K562 (cell line): ENCODE results near the gene AGPAT1. TPM values are rescaled to one million over a fixed set of nuclear protein-coding genes. Genes with fewer than 3 reads are reported as not detected.

Experiments used
- CREB3L1 ChIP-seq: fragments of 450-650 bp; IDR thresholded peaks from 2 replicates; pipeline ENCODE4 v1.6.1; 2014; ENCODE audit warnings: low read depth, mild to moderate bottlenecking, moderate library complexity, borderline replicate concordance
- E2F1 ChIP-seq: sonication (generic); formaldehyde crosslinking; IDR thresholded peaks from 2 replicates; pipeline ENCODE4 v1.8.1; 2023; ENCODE audit warnings: mild to moderate bottlenecking, missing genetic modification reagents, moderate library complexity
- GABPA ChIP-seq: fragments of 200-800 bp; sonication (Bioruptor generic); conservative IDR thresholded peaks from 2 replicates; pipeline ENCODE4 v1.6.1; 2016; ENCODE audit warnings: low read depth, missing genetic modification characterization, missing compliant biosample characterization
- GABPB1 ChIP-seq: sonication (generic); formaldehyde crosslinking; IDR thresholded peaks from 2 replicates; pipeline ENCODE4 v1.8.0; 2022; ENCODE audit warnings: mild to moderate bottlenecking, missing genetic modification reagents
- GTF2F1 ChIP-seq: IDR thresholded peaks from 2 replicates; pipeline ENCODE4 v1.6.1; 2011; ENCODE audit warnings: low read depth, low read length, improper control_type of control experiment
- IFI16 ChIP-seq: fragments of 250-450 bp; sonication (Bioruptor Pico); IDR thresholded peaks from 2 replicates; pipeline ENCODE4 v2.1.2; 2022; ENCODE audit warnings: mild to moderate bottlenecking, inconsistent platforms
- MEF2D ChIP-seq: conservative IDR thresholded peaks from 2 replicates; pipeline ENCODE4 v1.6.1; 2016; ENCODE audit warnings: low read depth, missing genetic modification characterization, missing compliant biosample characterization
- RCOR1 ChIP-seq, 2 experiments: IDR thresholded peaks; 2 replicates each; pipeline ENCODE4 v1.6.1; 2012; ENCODE audit warnings: low read depth in 2 of 2, low read length in 2 of 2, borderline replicate concordance in 1 of 2, improper control_type of control experiment in 1 of 2
- SRF ChIP-seq, 2 experiments: fragments of 250-450, 450-650 bp in 1 of 2; sonication (Bioruptor Pico) in 1 of 2; sonication (generic) in 1 of 2; formaldehyde crosslinking; IDR thresholded peaks; 2 replicates each; pipeline versions ENCODE4 v1.5.0 to v1.5.1; 2020 to 2022; ENCODE audit warnings: mild to moderate bottlenecking in 1 of 2, missing genetic modification reagents in 1 of 2
- ZBTB17 ChIP-seq: fragments of 450-650 bp; formaldehyde crosslinking; IDR thresholded peaks from 2 replicates; pipeline ENCODE4 v1.4.0; 2020; ENCODE audit warnings: mild to moderate bottlenecking
- ZBTB26 ChIP-seq: fragments of 450-650 bp; formaldehyde crosslinking; IDR thresholded peaks from 2 replicates; pipeline ENCODE4 v1.4.0; 2022; ENCODE audit warnings: missing genetic modification characterization
- ZC3H8 ChIP-seq: fragments of 450-650 bp; IDR thresholded peaks from 2 replicates; pipeline ENCODE4 v1.6.1; 2017
- ZNF407 ChIP-seq: fragments of 450-650 bp; IDR thresholded peaks from 2 replicates; pipeline ENCODE4 v1.6.1; 2016; ENCODE audit warnings: low read depth
- ZNF445 ChIP-seq: fragments of 250-450 bp; sonication (Bioruptor Pico); IDR thresholded peaks from 2 replicates; pipeline ENCODE4 v1.4.0; 2020; ENCODE audit warnings: low read depth, mild to moderate bottlenecking, moderate library complexity
- polyA plus RNA-seq, 8 experiments: library from polyadenylated mRNA; depleted of rRNA in 4 of 8; stranded (reverse) in 5 of 8; unstranded in 3 of 8; fragments of >200 nt; fragmentation: Nextera tagmentation in 2 of 8; fragmentation: Illumina TruSeq in 1 of 8; extraction: Ambion mirVana in 2 of 8; extraction: Trizol in 1 of 8; gene quantifications; 2 replicates each; pipeline versions ENCODE4 v1.2.1 to v1.2.3, GENCODE V29; 2011 to 2014; ENCODE audit warnings: inconsistent platforms in 1 of 8, missing spikeins in 1 of 8
- total RNA-seq, 7 experiments: library from RNA; depleted of rRNA in 6 of 7; stranded (reverse); fragments of >200 nt in 6 of 7; fragmentation: Illumina TruSeq in 2 of 7; extraction: Trizol in 2 of 7; gene quantifications; 2 replicates each; pipeline versions ENCODE4 v1.2.1 to v1.2.3, GENCODE V29; 2011 to 2021; ENCODE audit warnings: low replicate concordance in 1 of 7

AGPAT1 gene
- total and polyA plus RNA-seq, 9 of the 15 experiments (the other 6 are each of a cell fraction or from before 2014, with no cell fraction given), result 37.9 to 176 (median 69.4) TPM

- TF ChIP-seq SRF (CRISPR knock-in tag; IDR thresholded peaks at IDR 0.05) (peak in 1 of 2 experiments; percentile 60; a peak in 2 of 4 replicates), ZNF407 (no peak), ZBTB26 (0 out of 2 replicates have a peak, but pooled peaks have one; percentile 77), IFI16 (CRISPR knock-in tag) (0 out of 2 replicates have a peak, but pooled peaks have one; percentile 31), ZBTB17 (CRISPR knock-in tag) (peak; percentile 40), RCOR1 (IDR thresholded peaks at IDR 0.05; ENCODE audit: borderline replicate concordance in 1 of 2, low read depth in 2 of 2, low read length in 2 of 2) (peak in 1 of 2 experiments; percentile 30; a peak in 1 of 4 replicates), E2F1 (CRISPR knock-in tag) (0 out of 2 replicates have a peak, but pooled peaks have one; percentile 60), GABPA (peak; percentile 56; the same call in 1 of the 2 replicates), MEF2D (tag) (no peak), GTF2F1 (no peak), GABPB1 (CRISPR knock-in tag) (peak; percentile 71; the same call in 1 of the 2 replicates), CREB3L1 (0 out of 2 replicates have a peak, but pooled peaks have one; percentile 9), ZNF445 (no peak), ZC3H8 (no peak)
Observed at GRCh38 chr6:32177183-32177787, 1.4 kb upstream of the AGPAT1 start (continued).
